CD14-positive monocyte (primary cell): ENCODE measurements around the gene PLPPR4. TPM values are rescaled to one million over a fixed set of nuclear protein-coding genes. Genes with fewer than 3 reads are reported as not detected.

Experiments
- DNase-seq, 3 donors: peaks; one replicate each; pipeline ENCODE4 v3.0.0-alpha.2; 2011 to 2022
- H2AFZ ChIP-seq: 2 replicates; pipeline ENCODE4 v1.6.0; 2012; ENCODE audit warnings: mild to moderate bottlenecking, low read depth, low read length, inconsistent platforms; ENCODE audit not compliant: insufficient read depth, poor library complexity, severe bottlenecking
- H3K27ac ChIP-seq, 2 donors: 1 replicate in 1 of 2; 2 replicates in 1 of 2; pipeline ENCODE4 v1.5.1; 2012 to 2013; ENCODE audit warnings: low read length in 2 of 2, control low read depth in 1 of 2, inconsistent platforms in 1 of 2, low read depth in 1 of 2, mild to moderate bottlenecking in 1 of 2
- H3K27me3 ChIP-seq, 2 donors: one replicate each; pipeline versions ENCODE4 v1.6.0 to v1.6.1; 2011 to 2013; ENCODE audit warnings: low read length in 2 of 2; ENCODE audit not compliant: control insufficient read depth in 2 of 2, insufficient read depth in 2 of 2
- H3K36me3 ChIP-seq, 2 donors: replicated peaks in 1 of 2; 1 replicate in 1 of 2; 2 replicates in 1 of 2; pipeline versions ENCODE4 v1.5.1 to v1.6.1; 2012 to 2013; ENCODE audit warnings: low read length in 2 of 2, control low read depth in 1 of 2, inconsistent platforms in 1 of 2, mild to moderate bottlenecking in 1 of 2; ENCODE audit not compliant: insufficient read depth in 2 of 2, control insufficient read depth in 1 of 2
- H3K4me1 ChIP-seq, 2 donors: 1 replicate in 1 of 2; 2 replicates in 1 of 2; pipeline versions ENCODE4 v1.5.1 to v1.6.1; 2012 to 2013; ENCODE audit warnings: low read length in 2 of 2, control low read depth in 1 of 2, inconsistent platforms in 1 of 2, mild to moderate bottlenecking in 1 of 2, moderate library complexity in 1 of 2; ENCODE audit not compliant: insufficient read depth in 2 of 2, control insufficient read depth in 1 of 2
- H3K4me2 ChIP-seq: replicated peaks from 2 replicates; pipeline ENCODE3; 2012; ENCODE audit warnings: low read length, moderate library complexity, mild to moderate bottlenecking; ENCODE audit not compliant: poor library complexity, severe bottlenecking; ENCODE audit errors: extremely low read depth
- H3K4me3 ChIP-seq, 3 experiments: fragments of 200-600 bp in 1 of 3; sonication (generic) in 1 of 3; replicated peaks in 1 of 3; 1 replicate in 2 of 3; 2 replicates in 1 of 3; pipeline ENCODE4 v1.5.1; 2011 to 2013; ENCODE audit warnings: low read length in 3 of 3, mild to moderate bottlenecking in 3 of 3, control low read depth in 2 of 3, low read depth in 2 of 3, inconsistent platforms in 1 of 3, moderate library complexity in 1 of 3
- H3K79me2 ChIP-seq: 2 replicates; pipeline ENCODE4 v1.6.0; 2012; ENCODE audit warnings: mild to moderate bottlenecking, control low read depth, inconsistent platforms, low read length, moderate library complexity; ENCODE audit not compliant: insufficient read depth
- H3K9ac ChIP-seq: 2 replicates; pipeline ENCODE4 v1.6.0; 2017; ENCODE audit warnings: low read length, mild to moderate bottlenecking; ENCODE audit not compliant: insufficient read depth, poor library complexity, severe bottlenecking
- H3K9me3 ChIP-seq, 2 donors: replicated peaks in 1 of 2; 1 replicate in 1 of 2; 2 replicates in 1 of 2; pipeline versions ENCODE4 v1.5.1 to v1.6.1; 2012 to 2013; ENCODE audit warnings: low read length in 2 of 2, control low read depth in 1 of 2; ENCODE audit not compliant: control insufficient read depth in 1 of 2, insufficient read depth in 1 of 2
- H4K20me1 ChIP-seq: 2 replicates; pipeline ENCODE4 v1.6.0; 2012; ENCODE audit warnings: mild to moderate bottlenecking, low read length, control low read depth, moderate library complexity; ENCODE audit not compliant: insufficient read depth
- H3K27ac Mint-ChIP-seq, 7 donors: one replicate each; pipeline ENCODE4 v1.8.0; 2020; ENCODE audit warnings: mild to moderate bottlenecking in 7 of 7, mixed read lengths in 7 of 7, moderate library complexity in 6 of 7, inconsistent platforms in 2 of 7
- H3K27me3 Mint-ChIP-seq, 3 donors: one replicate each; pipeline ENCODE4 v1.8.0; 2021 to 2022; ENCODE audit warnings: low read depth in 3 of 3, mild to moderate bottlenecking in 3 of 3, mixed read lengths in 3 of 3, moderate library complexity in 3 of 3, inconsistent platforms in 1 of 3
- H3K36me3 Mint-ChIP-seq, 2 donors: one replicate each; pipeline ENCODE4 v1.8.0; 2020; ENCODE audit warnings: mixed read lengths in 2 of 2, inconsistent platforms in 1 of 2, mild to moderate bottlenecking in 1 of 2
- H3K4me1 Mint-ChIP-seq: one replicate; pipeline ENCODE4 v1.8.0; 2020; ENCODE audit warnings: mild to moderate bottlenecking, mixed read lengths
- H3K4me3 Mint-ChIP-seq, 2 donors: one replicate each; pipeline ENCODE4 v1.8.0; 2020; ENCODE audit warnings: mild to moderate bottlenecking in 2 of 2, mixed read lengths in 2 of 2, moderate library complexity in 1 of 2
- H3K9me3 Mint-ChIP-seq, 7 donors: one replicate each; pipeline ENCODE4 v1.8.0; 2020 to 2022; ENCODE audit warnings: mixed read lengths in 7 of 7, mild to moderate bottlenecking in 6 of 7, moderate library complexity in 6 of 7, inconsistent platforms in 2 of 7
- CTCF ChIP-seq: fragments of 200-600 bp; IDR thresholded peaks from one replicate; pipeline ENCODE4 v1.8.0; 2022; ENCODE audit warnings: antibody characterized with exemption, mild to moderate bottlenecking
- WGBS: methylation state at CpG from one replicate; pipeline ENCODE4 v1.1.5; 2013; ENCODE audit warnings: missing lambda C conversion rate; ENCODE audit not compliant: insufficient coverage; 5-methylcytosine and 5-hydroxymethylcytosine counted together
- intact Hi-C, 2 donors: fragments of 100-400 bp; cut with micrococcal nuclease; formaldehyde crosslinking; loops; one replicate each; pipeline versions ENCODE4 v1.15.0 to v1.15.1; 2023
- polyA plus RNA-seq, 3 donors: library from polyadenylated mRNA; depleted of rRNA in 1 of 3; unstranded in 2 of 3; stranded (reverse) in 1 of 3; fragments of 300-500 nt in 2 of 3; fragments of >200 nt in 1 of 3; fragmentation: Illumina TruSeq in 2 of 3; gene quantifications; 1 replicate in 2 of 3; 2 replicates in 1 of 3; pipeline ENCODE4 v1.2.3, GENCODE V29; 2012 to 2021

PLPPR4 gene
- polyA plus RNA-seq, 3 donors = not detected

- Mint-ChIP-seq H3K4me3 (no peak overlapping the region), H3K27ac (no peak overlapping the region), H3K9me3 (peaks cover 0 to 10% (median 4%) of the 10 kb centered on the region in 7 donors), H3K4me1 (peaks cover 10% of the 10 kb centered on the region), H3K36me3 (no peaks in the 10 kb centered on the region), H3K27me3 (peaks cover 25 to 33% (median 30%) of the 10 kb centered on the region in 3 donors)
- DNase-seq = no peak
- no peak overlapping the region for H3K27ac ChIP-seq
- no peak overlapping the region for H3K9ac ChIP-seq
- H2AFZ ChIP-seq = no peak overlapping the region
- H3K4me1 ChIP-seq = peaks cover 5 to 6% of the 10 kb centered on the region in 2 donors
- no peaks in the 10 kb centered on the region for H3K36me3 ChIP-seq
- no peaks in the 10 kb centered on the region for H3K79me2 ChIP-seq
- H3K27me3 ChIP-seq = peaks cover 32 to 35% of the 10 kb centered on the region in 2 donors
- H4K20me1 ChIP-seq = no peaks in the 10 kb centered on the region
- no peak overlapping the region for H3K4me2 ChIP-seq
- no CpG with 5 or more reads among the region's 1 CpG for WGBS
- intact Hi-C loops = no loop called here
- no peak overlapping the region for H3K4me3 ChIP-seq
- H3K9me3 ChIP-seq = no peaks in the 10 kb centered on the region
- TF ChIP-seq CTCF = no peak
These were observed 3.7 kb downstream of the PLPPR4 start for GRCh38 chr1:99268021-99268420.

- Mint-ChIP-seq H3K27ac (no peak overlapping the region), H3K9me3 (peaks cover 0 to 4% (median 2%) of the 10 kb centered on the region in 7 donors), H3K4me1 (peaks cover 6% of the 10 kb centered on the region), H3K36me3 (no peaks in the 10 kb centered on the region), H3K27me3 (peaks cover 14 to 20% (median 18%) of the 10 kb centered on the region in 3 donors), H3K4me3 (no peak overlapping the region)
- H3K36me3 ChIP-seq = no peaks in the 10 kb centered on the region
- peaks cover 4 to 6% of the 10 kb centered on the region in 2 donors for H3K4me1 ChIP-seq
- TF ChIP-seq CTCF = no peak
- no peaks in the 10 kb centered on the region for H3K79me2 ChIP-seq
- H3K27ac ChIP-seq = no peak overlapping the region
- no peak for DNase-seq
- H3K27me3 ChIP-seq = peaks cover 21 to 22% of the 10 kb centered on the region in 2 donors
- H3K9ac ChIP-seq = no peak overlapping the region
- no peak overlapping the region for H2AFZ ChIP-seq
- no peaks in the 10 kb centered on the region for H3K9me3 ChIP-seq
- H3K4me2 ChIP-seq = no peak overlapping the region
- H3K4me3 ChIP-seq = no peak overlapping the region
- no peaks in the 10 kb centered on the region for H4K20me1 ChIP-seq
- intact Hi-C loops = no loop called here
These were observed 5.0 kb downstream of the PLPPR4 start for GRCh38 chr1:99269321-99269720.
